Measurements from ENCODE around the gene SDR42E2.
"Not testable (repeated sequence)": the region's sequence is repeated elsewhere in the genome, so short reads cannot be mapped to it uniquely, and the experiment has no call there.

SDR42E2 gene

DNA sequence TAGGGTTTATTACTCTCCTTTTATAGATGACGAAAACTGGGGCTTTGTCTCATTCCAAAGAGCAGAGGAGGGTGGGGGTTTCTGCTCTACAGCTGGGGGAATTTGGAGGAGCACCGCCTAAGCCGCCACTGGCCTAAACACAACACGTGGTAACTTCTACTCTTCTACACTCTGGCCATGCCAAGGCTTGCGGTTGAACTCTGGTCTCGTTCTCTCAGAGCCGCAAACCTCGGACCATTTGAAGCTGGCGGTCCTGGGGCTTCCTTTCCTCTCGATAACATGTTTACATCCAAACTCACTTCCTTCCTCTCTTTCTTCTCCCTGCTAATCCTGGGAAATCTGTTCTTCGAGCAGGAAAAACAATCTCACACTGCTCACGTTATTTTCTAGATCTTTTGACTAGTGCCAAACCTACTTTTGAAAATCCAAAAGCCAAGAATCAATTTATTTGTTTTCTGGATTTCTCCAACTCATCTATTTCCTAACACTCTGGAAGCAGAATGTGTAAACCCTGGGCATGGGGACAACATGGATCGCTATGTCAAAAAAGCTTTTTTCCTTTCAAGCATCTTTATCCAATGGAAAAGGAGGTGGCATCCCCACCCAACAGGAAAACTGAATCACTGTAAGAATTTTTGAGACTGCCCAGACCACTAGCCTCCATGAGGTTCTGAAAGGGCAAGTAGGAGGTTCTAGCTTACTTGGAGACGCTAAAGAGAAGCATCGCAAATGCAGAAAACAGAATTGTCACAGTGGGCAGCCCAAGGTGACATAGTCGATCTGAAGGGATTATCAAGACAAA, 30.2 kb downstream of the SDR42E2 start:
- peak; percentile 73 for DNase-seq

DNA sequence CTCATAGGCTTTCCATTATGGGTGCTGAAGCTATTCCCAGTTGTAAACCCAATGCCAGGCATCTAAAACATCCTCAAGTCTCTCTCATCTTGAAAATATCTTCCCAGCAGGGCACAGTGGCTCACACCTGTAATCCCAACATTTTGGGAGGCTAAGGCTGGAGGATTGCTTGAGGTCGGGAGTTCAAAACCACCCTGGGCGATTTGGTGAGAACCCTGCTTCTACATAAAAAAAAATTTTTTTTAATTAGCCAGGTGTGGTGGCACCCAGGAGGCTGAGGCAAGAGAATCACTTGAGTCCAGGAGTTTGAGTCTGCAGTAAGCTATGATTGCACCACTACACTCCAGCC, 30.7 kb downstream of the SDR42E2 start:
- DNase-seq, result no peak

DNA sequence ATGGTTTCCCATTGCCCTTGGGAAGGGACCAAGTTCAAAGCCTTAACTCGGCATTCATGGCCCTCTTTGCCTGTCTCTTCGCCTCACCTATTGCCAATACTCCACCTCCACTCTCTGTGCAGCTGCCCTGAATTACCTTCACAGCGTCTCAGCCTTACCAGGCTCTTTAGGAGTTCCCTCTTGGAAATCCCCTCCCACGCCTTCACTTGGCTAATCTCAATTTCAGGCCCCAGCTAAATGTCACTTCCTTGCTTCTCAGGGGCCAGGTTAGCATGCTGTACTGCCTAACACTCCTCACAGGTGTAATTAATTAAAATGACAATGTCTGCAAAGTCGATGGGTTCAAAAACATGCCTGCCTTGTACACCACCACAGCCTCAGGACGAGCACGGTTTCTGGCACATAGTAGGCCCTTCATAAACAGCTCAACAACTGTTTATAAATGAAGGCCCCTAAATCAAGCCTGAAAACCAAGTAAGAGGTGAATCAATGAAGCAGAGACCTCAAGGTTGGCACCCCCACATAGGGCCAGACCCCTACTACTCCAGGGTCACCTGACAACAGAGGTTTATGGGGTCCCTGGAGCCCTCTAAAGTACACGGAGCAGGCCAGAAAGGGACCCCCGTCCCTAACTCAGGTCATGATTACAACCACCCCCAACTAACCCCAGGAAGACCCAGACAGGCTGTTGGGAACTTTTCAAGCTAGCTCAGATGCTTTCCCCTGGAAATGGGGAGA, 32.6 kb downstream of the SDR42E2 start:
- no peak for DNase-seq

DNA sequence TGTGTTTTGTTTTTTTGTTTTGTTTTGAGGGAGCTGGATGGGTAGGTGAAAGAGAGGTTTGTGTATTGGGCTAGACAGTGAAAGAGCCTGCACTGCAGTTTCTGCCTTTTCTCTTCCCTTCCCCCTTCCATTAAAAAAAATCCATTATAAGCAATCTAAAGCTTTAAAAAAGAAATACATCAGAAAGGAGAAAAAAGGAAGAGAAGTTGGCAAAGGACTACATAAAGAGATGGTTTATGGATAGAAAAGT, 33.1 kb downstream of the SDR42E2 start:
- DNase-seq, result no peak

DNA sequence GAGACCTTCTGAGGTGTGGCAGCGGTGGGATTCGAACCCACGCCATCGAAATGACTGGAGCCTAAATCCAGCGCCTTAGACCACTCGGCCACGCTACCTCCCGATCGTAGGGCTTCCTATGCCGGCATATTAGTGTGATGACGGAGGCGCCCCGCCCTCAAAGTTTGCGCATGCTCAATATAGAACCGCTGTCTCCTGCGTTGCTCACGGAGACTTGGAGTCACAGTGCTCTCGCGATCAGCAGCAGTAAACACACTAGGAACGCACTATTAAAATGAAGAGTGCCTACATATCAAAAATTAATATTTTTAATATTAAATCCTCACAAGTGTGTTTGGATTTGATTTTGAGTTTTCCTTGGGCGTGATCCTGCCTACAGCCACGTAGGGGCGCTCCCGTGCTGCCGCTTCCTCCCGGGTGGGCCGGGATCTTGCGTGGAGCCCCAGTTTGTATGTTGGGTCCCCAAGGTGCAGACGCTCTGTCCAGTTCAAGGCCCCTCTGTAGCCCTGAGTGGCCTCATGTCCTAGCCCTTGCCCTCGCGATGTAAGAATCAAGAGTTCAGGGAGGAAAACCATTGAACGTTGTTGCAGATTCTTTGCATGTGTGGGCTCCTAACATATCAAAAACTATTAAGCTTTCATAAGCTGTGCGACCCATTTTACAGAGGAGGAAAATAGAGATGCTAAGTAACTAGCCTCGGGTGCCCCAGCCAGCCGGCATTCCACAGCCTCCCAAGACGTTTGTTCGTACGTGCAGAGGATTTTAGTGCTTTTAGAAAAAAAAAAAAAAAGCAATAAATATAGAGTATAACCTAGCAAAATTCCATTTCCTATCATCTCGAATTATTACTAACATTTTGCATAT, 33.6 kb downstream of the SDR42E2 start:
- peak; percentile 90 for DNase-seq

DNA sequence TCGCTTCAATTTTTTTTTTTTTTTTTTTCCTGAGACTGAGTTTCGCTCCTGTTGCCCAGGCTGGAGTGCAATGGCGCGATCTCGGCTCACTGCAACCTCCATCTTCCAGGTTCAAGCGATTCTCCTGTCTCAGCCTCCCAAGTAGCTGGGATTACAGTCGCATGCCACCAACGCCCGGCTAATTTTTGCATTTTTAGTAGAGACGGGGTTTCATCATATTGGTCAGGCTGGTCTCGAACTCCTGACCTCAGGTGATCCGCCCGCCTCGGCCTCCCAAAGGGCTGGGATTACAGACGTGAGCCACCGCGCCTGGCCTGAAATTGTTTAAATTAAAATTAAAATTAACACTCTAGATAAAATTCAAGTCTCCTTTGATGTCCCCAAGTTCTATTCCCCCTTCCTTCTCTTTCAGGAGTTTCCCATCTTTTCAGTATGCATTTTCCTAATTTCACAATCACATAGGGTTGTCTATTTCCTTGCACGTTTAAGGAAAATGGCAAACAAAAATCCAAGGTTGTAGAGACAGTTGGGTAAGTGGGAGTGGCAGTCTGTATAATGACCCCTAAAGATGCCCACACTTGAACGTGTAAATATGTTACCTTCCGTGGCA, 34.4 kb downstream of the SDR42E2 start:
- not testable (repeated sequence) for DNase-seq

DNA sequence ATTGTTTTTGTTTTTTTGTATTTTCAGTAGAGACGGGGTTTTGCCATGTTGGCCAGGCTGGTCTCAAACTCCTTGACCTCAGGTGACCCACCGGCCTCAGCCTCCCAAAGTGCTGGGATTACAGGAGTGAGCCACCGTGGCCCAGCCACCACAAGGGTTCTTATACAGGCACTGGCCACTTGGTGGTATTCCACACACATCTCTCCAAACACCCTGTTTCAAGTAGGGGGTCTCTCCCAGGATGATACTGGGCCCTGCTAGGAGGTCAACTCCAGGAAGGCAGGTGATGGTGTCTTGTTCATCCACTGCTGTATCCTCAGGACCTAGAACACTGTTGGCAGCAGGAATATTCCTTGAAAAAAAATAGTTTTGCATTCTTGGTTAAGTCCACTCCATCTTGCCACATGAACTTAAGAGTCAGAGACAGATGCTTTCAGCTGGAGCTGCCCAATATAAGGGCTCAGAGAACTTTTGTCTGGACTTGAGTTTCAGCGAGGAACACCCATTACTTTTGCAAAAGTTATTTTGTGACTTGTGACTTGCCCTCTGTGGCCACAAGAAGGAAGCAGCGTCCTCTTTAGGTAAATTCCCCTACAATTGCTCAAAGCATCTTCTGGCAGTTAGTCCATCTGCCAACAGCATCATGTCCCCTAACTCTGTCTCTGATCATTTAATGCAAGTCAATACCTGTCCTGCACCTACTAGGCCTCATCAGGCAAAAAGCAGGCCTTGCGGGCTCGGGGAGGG, 36.4 kb downstream of the SDR42E2 start:
- DNase-seq, result no peak

DNA sequence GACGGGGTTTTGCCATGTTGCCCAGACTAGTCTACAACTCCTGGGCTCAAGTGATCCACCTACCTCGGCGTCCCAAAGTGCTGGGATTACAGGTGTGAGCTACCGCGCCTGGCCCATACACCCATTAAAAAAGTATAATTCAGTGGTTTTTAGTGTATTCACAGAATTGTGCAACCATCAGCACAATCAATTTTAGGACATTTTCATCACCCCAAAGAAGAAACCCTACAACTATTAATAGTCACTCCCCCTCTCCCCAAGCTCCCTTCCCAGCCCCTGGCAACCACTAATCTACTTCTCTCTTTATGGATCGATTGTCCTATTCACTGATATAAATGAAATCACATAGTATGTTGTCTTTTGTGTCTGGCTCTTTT, 39.9 kb downstream of the SDR42E2 start:
- no peak for DNase-seq

DNA sequence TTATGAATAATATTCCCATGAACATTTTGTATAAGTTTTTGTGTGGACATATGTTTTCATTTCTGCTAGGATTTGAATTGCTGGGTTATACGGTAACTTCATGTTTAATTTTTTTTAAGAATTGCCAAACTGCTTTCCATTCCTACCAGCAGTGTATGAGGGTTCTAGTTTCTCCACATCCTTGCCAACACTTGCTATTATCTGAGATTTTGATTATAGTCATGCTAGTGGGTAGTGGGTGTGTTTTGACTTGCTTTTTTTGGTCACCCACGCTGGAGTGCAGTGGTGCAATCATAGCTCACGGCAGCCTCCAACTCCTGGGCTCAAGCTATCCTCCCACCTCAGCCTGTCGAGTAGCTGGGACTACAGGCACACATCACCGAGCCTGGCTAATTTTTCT, 40.8 kb downstream of the SDR42E2 start:
- no peak for DNase-seq

DNA sequence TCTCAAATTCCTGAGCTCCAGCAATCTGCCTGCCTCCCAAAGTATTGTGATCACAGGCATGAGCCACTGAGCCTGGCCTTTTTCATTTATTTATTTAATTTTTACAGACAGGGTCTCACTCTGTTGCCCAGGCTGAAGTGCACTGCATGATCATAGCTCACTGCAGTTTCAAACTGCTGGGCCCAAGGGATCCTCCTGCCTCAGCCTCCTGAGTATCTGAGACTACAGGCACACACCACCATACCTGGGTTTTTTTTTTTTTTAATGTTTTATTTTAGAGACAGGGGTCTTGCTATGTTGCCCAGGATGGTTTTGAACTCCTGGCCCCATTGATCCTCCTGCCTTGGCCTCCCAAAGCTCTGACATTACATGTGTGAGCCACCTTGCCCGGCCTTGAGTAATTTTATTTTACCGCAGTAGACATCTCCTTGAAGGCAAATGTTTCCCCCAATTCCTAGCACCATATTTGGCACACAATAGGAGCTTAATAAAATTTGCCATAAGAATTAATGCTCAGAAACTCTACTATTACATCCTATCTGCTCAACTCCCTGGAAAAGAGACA, 41.9 kb downstream of the SDR42E2 start:
- DNase-seq, result no peak

DNA sequence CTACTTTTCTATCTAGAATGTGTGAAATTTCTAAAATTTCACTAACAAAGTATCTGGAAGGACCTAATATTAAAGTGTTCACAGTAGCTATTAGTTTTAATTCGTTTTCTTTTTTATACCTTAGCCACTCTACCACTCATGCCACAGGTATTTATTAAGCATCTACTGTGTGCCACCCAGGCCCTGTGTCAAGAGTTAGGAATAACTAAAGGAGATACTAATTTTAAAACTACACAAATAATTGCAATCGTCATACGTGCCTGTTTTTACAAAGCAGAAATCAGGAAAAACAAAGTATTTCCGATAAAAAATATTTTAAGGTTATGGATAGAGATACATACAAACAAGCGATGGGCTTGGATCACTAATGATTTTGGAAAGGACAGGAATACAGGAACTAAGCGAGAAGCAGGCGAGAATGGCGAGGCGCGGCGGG, 43.3 kb downstream of the SDR42E2 start:
- no peak for DNase-seq

DNA sequence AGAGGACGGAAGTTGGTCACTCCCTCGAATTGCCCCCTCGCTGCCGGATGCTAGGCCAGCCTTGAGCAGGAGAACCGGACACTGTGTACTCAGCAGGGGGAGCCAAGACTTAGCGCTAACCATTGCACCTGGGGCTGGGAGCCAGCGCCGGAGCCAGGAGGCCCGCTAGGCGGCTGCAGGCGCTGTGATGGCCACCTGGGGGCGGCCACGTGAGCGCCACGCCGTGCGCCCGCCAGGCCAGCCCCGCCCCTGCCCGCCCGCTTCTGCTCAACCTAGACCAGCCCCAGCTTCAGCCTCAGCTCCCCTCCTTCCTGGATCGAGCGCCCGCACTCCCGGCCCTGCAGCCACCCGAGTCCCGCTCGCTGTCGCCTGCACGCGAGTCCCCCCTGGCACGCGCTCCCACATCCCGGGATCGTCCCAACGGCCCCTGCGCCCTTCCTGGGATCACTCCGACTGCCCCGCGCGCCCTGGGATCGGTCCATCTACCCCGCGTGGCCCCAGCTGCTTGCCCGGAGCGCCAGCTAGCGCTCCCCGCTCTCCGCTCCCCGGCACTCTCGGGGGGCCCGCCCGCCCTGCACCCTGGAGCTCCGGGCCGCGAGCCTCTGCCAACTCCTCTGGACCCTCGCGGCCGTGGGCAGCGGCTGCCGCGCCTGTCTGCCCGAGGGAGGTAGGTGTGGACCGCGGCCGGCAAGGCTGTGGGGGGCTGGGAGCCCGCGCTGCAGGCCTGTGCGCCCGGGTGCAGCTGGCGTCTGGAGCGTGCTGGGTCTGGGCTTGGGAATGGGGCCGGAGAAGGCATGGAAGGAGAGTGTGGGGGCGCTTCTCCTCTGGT, 43.9 kb downstream of the SDR42E2 start, which contains the start of gene EEF2K:
Gene EEF2K, plus strand, starts transcription at position 266 of the 829 bp plus-strand sequence. CDS start 19,452 bp downstream, outside the sequence.
- DNase-seq, result peak; percentile 77

DNA sequence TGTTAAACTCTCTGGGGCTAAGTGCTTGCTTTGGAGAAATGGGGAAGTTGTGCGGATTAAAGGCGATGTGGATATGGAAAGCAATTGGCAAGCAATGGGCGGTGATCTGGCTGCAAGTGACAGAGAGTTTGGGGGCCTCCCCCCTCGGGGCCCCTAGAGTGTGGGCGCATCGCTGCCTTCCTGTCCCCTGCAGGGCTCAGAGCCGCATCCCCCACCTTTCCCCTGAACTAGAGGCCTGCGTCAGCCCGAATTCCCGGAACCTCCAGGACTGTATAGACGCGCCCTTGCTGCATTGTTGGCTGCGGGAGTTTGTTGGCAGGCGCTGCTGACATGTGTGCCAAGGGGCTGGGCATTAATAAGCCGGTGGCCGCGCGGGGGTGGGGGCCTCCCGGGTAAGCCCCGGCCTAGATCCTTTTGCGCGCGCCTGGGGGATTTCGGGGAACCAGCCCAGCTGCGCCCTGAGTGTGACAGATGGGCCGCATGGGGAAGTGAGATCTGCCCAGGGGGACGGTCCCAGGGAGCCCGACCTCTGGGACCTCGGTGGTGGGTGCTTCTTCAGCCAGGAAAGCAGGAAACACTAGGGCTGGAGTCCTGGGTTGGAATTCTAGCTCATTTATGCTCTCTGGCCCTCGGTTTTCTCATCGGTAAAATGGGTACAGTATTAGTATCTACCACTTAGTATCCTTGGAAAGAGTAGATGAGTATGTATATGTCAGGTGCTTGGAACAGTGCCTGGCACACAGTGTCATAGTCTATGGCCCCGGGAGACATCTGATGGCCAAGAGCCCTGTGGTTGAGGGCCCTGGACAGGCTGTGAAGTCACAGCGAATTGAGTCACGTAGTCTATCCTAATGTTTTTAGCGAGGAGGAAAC, 44.8 kb downstream of the SDR42E2 start:
- DNase-seq, result peak; percentile 27

DNA sequence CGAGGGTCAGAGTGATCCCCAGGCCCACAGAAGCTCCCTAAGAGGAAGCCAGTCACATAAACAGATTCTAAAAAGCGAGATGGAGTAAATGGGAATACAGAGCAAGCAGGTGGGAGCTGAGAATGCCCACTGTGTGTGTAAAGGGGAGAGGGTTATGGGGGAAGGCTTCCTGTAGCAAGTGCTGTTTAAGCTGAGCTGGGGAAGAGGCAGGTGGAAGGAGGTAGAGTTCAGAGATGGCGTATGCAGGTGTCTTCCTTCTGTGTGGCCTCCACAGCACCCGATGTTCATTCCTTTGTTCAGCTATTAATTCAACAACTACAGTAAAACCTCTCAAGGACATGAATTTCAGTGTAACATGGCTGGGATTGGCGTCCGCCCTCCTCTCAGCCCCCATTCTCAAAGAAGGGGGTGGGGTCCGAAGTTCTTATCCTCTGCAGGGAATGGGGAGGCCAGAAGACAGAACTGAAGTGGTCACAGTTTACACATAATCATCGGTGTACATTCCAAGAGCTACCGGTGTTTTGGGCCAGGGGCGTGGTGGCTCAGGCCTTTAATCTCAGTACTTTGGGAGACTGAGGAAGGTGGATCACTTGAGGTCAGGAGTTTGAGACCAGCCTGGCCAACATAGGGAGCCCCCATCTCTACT, 45.5 kb downstream of the SDR42E2 start:
- DNase-seq, result no peak

DNA sequence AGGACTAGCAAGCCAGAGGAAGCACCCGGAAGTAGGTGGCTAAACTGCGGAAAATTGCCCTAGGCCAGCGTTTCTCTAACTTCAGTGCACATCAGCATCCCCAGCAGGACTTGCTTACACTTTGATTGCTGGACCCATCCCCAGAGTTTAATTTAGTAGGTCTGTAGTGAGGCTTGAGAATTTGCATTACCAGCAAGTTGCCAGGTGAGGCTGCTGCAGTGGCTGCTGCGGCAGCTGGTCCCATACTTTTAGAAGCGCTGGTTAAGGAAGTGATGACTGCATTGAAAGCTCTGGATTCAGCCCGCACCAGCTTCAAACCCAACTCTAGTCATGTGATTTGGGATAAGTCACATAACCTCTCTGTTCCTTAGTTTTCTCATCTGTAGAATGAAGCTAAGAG, 48.0 kb downstream of the SDR42E2 start:
- no peak for DNase-seq

DNA sequence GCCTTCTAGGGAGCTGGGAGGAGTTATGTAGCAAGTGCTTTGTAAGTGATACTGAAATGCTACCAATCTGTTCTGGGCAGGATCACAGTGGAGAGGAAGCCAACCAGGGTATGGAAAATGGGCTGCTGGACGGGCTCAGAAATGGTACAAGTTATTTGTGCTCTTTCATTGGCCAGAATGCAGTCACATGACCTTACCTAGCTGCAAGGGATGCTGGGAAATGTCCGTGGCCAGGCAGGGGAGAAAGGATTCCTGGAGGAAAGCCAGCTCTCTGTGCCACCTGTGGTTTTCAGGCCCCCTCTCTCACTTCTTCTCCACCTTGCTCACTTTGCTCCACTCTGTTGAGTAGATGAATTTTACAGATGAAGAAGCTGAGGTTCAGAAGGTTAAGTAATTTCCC, 48.5 kb downstream of the SDR42E2 start:
- DNase-seq, result no peak

DNA sequence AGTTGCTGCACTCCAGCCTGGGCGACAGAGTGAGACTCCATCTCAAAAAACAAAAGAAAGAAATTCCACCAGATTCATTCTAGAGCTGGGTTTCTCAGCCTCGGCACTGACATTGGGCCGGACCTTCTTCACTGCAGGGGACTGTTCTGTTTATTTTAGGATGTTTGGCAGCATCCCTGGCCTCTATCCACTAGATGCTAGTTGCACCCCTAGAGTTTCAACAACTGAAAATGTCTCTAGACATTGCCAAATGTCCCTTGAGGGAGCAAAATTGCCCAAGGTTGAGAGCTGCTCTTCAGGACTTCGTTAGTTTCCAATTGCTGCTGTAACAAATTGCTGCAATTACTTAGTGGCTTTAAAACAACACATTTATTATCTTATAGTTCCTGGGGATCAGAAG, 50.9 kb downstream of the SDR42E2 start:
- DNase-seq, result no peak

DNA sequence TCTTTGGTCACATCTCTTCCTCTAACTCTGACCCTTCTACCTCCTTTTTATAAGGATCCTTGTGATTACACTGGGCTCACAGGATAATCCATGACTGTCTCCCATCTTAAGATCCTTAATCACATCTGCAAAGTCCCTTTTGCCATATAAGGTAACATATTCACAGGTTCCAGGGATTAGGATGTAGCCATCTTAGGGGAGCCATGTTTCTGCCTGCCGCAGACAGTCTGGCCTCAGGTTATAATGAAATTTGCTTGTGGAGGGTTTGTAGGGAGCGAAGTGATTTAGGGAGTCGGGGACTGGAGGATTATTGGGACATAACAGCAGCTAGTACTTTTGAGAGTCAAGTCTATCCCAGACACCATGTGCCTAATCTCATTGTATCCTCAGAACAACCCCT, 51.5 kb downstream of the SDR42E2 start:
- DNase-seq, result no peak

DNA sequence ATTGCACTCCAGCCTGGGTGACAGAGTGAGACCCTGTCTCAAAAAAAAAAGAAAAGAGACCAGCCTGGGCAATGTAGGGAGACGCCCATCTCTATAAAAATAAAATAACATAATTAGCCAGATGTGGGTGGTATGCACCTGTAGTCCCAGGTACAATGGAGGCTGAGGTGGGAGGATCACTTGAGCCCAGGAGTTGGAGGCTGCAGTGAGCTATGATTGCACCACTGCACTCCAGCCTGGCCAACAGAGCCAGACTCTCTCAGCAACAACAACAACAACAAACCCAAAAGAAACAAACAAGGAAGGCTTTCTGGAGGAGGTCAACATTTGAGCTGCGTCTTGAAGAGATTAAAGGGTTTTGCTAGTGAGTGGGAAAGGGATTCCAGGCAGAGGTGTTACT, 52.1 kb downstream of the SDR42E2 start:
- no peak for DNase-seq

DNA sequence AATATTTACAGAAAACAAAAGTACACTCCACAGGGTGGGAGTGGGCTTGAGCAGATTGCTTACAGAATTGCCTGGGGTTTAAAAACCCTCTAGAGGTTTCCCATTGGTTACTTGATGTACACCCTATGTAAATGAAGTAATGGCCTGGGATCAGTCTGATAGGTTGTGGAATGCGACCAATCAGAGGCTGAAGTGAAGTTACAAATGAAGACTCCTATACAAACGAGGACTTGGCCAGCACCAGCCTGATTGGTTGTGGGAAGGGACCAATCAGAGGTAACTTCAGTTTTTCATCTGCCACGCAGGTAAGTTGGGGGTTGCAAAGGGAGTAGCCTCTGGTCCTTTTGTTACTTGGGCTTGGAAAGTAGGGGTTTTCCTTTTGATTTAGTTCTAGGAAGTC, 52.6 kb downstream of the SDR42E2 start:
- no peak for DNase-seq
